ENCODE measurements around the gene ZNF75A. TPM values are rescaled to one million over a fixed set of nuclear protein-coding genes. Genes with fewer than 3 reads are reported as not detected.

Gene ZNF75A
- total and polyA plus RNA-seq, 3 donors from 2014 or later = 29.5 to 66.3 (median 50.9) TPM

DNA sequence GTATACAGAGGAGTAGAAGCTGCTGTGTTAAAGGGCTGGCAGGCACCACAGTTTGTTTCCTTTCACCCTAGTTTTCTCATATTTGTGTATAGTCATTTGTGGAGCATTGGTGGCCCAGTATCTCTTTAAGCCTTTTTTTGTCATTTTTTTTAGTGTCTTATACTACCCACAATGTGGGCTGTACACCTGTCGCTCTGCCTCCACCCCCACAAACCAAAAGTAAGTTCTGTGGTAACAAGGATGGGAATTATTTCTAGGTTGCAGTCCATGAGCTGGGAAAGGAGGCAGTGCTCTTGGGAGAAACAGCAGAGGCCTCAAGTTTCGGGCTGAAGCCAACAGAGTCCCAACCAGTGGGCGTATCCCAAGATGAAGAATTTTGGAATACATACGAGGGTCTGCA, 6.2 kb downstream of the ZNF75A start:
- Histone ChIP-seq H3K27me3 (no peaks in the 10 kb centered on the region), H3K36me3 (ENCODE audit: low read depth, missing control alignments) (no peaks in the 10 kb centered on the region), H3K4me1 (peaks cover 3% of the 10 kb centered on the region), H3K27ac (no peak overlapping the region), H3K4me3 (no peak overlapping the region), H3K9me3 (no peaks in the 10 kb centered on the region)
- intact Hi-C loops (cut with DNase I; ENCODE audit: low total_unique reads) = loop anchor here (10.0 kb wide), 1 partner anchor 73 kb away; no protein-coding TSS in a partner anchor
- no peak for DNase-seq
- TF ChIP-seq, protein P1, sequence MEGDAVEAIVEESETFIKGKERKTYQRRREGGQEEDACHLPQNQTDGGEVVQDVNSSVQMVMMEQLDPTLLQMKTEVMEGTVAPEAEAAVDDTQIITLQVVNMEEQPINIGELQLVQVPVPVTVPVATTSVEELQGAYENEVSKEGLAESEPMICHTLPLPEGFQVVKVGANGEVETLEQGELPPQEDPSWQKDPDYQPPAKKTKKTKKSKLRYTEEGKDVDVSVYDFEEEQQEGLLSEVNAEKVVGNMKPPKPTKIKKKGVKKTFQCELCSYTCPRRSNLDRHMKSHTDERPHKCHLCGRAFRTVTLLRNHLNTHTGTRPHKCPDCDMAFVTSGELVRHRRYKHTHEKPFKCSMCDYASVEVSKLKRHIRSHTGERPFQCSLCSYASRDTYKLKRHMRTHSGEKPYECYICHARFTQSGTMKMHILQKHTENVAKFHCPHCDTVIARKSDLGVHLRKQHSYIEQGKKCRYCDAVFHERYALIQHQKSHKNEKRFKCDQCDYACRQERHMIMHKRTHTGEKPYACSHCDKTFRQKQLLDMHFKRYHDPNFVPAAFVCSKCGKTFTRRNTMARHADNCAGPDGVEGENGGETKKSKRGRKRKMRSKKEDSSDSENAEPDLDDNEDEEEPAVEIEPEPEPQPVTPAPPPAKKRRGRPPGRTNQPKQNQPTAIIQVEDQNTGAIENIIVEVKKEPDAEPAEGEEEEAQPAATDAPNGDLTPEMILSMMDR (IDR thresholded peaks at IDR 0.05) = no peak
- TF ChIP-seq POLR2A (IDR thresholded peaks at IDR 0.05) = no peak
- WGBS, 2 donors = 92 to 93% methylated on average over 4 of the region's 4 CpGs

DNA sequence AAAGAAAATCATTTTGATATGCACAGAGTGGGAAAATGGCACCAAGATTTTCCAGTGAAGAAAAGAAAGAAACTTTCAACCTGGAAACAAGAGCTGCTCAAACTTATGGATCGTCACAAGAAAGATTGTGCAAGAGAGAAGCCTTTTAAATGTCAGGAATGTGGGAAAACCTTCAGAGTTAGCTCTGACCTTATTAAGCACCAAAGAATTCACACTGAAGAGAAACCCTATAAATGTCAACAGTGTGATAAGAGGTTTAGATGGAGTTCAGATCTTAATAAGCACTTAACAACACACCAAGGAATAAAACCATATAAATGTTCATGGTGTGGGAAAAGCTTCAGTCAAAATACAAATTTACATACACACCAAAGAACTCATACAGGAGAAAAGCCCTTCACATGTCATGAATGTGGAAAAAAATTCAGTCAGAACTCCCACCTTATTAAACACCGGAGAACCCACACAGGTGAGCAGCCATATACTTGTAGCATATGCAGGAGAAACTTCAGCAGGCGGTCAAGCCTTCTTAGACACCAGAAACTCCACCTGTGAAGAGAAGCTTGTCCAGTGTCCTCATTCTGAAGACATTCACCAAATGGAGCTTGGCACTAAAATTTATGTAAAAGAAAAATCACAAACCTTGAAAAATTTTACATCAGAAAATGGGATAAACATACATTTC, 12.2 kb downstream of the ZNF75A start:
- whole genome bisulfite sequencing, 2 donors = 99% methylated on average over 3 of the region's 3 CpGs
- intact Hi-C loops (cut with DNase I; ENCODE audit: low total_unique reads) = loop anchor here (10.0 kb wide), 1 partner anchor 67 kb away; no protein-coding TSS in a partner anchor
- TF ChIP-seq POLR2A (IDR thresholded peaks at IDR 0.05) = no peak
- TF ChIP-seq, protein P1 (IDR thresholded peaks at IDR 0.05) = no peak
- Histone ChIP-seq H3K27ac (no peak overlapping the region), H3K9me3 (no peaks in the 10 kb centered on the region), H3K4me1 (no peaks in the 10 kb centered on the region), H3K36me3 (ENCODE audit: low read depth, missing control alignments) (no peaks in the 10 kb centered on the region), H3K27me3 (no peaks in the 10 kb centered on the region), H3K4me3 (no peak overlapping the region)
- DNase-seq = no peak

DNA sequence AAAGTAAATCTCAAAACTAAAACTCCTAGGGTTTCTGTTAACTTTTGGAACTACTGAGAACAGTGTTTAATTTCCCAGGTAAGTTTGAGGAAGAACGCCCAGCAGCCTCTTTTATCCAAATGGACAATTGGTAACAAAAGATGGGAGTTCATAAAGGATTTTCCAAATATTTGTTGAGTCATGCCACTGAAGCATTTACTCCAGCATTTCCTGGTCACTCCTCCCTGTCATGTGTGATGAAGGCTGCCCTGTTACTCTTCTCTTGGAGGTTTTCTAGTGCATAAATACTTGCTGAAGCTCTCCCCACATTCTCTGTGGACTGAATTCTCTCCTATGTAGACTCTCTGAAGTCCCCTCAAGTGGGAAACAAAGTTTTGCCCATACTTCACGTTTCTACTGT, 16.5 kb downstream of the ZNF75A start:
- no peaks in the 10 kb centered on the region for H3K9me3 ChIP-seq
- DNase-seq = no peak
- H3K27ac ChIP-seq = no peak overlapping the region

DNA sequence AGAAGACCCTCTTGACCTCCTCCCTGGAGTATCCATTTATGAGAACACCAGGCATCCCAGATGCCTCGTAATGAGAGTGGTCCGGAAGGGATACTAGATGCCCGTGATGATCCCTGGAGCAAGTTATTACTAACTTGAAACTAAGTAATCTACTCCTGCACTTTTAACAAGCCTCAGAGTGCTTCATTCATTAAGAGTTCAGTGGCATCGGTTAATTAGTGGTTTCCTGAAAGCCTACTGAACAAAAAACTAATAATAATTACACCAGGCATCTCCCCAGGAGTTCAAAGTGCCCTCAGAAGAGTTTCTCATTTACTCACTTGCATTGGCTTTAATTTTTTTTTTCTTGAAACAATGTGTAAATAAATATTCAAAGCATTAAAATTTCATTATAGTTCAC, 22.2 kb downstream of the ZNF75A start:
- intact Hi-C loops (cut with DNase I; ENCODE audit: low total_unique reads) = no loop called here
- DNase-seq = no peak
- H3K36me3 ChIP-seq (ENCODE audit: low read depth, missing control alignments) = no peaks in the 10 kb centered on the region
- no peak overlapping the region for H3K4me3 ChIP-seq
- no peaks in the 10 kb centered on the region for H3K9me3 ChIP-seq
- no peak for TF ChIP-seq POLR2A (IDR thresholded peaks at IDR 0.05)
- TF ChIP-seq, protein P1 (IDR thresholded peaks at IDR 0.05) = no peak
- WGBS, 2 donors = 71 to 87% methylated on average over 4 of the region's 4 CpGs
- H3K27ac ChIP-seq = no peak overlapping the region
- H3K27me3 ChIP-seq = no peaks in the 10 kb centered on the region
- no peaks in the 10 kb centered on the region for H3K4me1 ChIP-seq

More for the DNA sequence above, 16.5 kb downstream of the ZNF75A start:
- no peaks in the 10 kb centered on the region for H3K27me3 ChIP-seq
- H3K4me1 ChIP-seq = no peaks in the 10 kb centered on the region
- no peak overlapping the region for H3K4me3 ChIP-seq
- TF ChIP-seq POLR2A (IDR thresholded peaks at IDR 0.05) = no peak
- TF ChIP-seq, protein P1 (IDR thresholded peaks at IDR 0.05) = no peak
- 76 to 86% methylated on average over 2 of the region's 2 CpGs for WGBS, 2 donors
- H3K36me3 ChIP-seq (ENCODE audit: low read depth, missing control alignments) = no peaks in the 10 kb centered on the region
- intact Hi-C loops (cut with DNase I; ENCODE audit: low total_unique reads) = no loop called here

DNA sequence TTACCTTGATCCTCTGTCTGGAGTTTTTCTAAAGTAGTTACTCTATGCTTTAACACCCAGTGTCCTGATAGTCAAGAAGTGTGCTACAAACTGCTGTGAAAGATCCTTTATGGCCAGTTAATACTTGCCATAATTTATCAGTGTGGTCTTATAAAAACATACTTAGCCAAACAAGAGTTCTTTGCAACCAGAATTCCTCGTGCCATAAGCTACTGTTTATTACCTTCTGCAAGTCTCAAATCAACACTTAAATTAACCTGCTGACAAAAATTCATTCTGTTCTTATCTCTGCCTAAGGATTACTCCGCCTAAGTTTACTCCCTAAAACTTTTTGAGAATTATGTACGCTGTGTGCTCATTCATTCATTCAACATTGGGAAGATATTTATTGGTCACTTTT, 22.8 kb downstream of the ZNF75A start:
- TF ChIP-seq, protein P1 (IDR thresholded peaks at IDR 0.05) = no peak
- TF ChIP-seq POLR2A (IDR thresholded peaks at IDR 0.05) = no peak
- H3K9me3 ChIP-seq = no peaks in the 10 kb centered on the region
- intact Hi-C loops (cut with DNase I; ENCODE audit: low total_unique reads) = no loop called here
- no peaks in the 10 kb centered on the region for H3K36me3 ChIP-seq (ENCODE audit: low read depth, missing control alignments)
- 34 to 45% methylated on average over 3 of the region's 3 CpGs for WGBS, 2 donors
- H3K27ac ChIP-seq = no peak overlapping the region
- no peaks in the 10 kb centered on the region for H3K27me3 ChIP-seq
- DNase-seq = no peak
- no peak overlapping the region for H3K4me3 ChIP-seq
- no peaks in the 10 kb centered on the region for H3K4me1 ChIP-seq
